GM12801 (cell line): ENCODE data around the gene CUL5.

Experiments
- TF ChIP-seq, protein P1 (sequence below): IDR thresholded peaks from one replicate; pipeline ENCODE4 v1.5.1; 2011; ENCODE audit warnings: control low read depth; ENCODE audit not compliant: insufficient read length; ENCODE audit errors: extremely low read depth

CUL5 gene

DNA sequence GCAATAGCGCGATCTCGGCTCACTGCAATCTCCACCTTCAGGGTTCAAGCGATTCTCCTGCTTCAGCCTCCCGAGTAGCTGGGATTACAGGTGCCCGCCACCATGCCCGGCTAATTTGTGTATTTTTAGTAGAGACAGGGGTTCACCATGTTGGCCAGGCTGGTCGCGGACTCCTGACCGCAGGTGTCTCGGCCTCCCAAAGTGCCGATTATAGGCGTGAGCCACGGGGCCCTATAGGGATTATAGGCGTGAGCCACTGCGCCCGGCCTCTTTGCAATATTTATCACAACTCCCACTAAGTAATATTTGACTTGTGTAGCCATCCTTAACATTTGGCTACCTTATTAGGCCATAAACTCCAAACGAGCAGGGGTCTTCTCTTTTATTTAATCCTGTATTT is 879 bp upstream of the CUL5 start:
- TF ChIP-seq, protein P1, sequence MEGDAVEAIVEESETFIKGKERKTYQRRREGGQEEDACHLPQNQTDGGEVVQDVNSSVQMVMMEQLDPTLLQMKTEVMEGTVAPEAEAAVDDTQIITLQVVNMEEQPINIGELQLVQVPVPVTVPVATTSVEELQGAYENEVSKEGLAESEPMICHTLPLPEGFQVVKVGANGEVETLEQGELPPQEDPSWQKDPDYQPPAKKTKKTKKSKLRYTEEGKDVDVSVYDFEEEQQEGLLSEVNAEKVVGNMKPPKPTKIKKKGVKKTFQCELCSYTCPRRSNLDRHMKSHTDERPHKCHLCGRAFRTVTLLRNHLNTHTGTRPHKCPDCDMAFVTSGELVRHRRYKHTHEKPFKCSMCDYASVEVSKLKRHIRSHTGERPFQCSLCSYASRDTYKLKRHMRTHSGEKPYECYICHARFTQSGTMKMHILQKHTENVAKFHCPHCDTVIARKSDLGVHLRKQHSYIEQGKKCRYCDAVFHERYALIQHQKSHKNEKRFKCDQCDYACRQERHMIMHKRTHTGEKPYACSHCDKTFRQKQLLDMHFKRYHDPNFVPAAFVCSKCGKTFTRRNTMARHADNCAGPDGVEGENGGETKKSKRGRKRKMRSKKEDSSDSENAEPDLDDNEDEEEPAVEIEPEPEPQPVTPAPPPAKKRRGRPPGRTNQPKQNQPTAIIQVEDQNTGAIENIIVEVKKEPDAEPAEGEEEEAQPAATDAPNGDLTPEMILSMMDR = no peak

DNA sequence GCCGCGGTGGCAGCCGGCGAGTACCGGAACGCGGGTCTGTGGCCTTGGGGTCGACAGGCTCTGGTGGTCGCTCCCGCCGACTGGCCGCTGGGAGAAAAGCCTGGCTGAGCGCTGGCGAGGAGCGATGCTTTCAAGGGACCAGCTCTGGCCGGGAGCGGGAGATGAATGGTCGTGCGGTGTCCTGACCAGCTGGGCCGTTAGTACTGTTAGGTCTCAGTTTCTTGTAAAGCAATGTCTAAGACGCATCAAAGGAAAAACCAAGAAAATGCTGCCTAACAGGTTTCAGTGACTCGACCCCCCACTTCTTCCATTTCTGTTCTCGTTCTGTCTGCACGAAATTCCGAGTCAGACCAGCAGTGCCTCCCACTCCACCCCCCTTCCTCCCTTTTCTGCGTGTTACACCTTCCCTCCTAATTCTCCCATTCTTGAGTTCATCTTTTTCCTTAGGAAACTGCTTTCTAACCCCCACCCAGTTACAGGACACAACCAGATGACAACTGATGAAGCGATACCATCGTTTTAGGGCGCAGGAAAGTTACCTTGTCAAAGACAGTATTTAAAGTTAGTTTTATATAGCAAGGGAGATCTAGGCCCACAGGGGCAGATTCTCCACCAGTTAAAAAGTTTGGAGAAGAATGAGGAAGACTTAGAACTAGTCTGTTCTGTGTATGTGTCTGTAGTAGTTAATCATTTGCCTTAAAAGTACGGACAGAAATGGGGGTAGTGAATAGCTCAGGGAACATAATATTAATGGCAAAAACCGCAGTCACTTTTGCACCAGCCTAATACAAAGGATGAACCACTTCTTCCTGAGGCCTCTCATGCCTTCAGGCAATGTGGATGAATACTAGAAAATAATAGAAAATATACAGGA is 1.0 kb downstream of the CUL5 start:
- TF ChIP-seq, protein P1 = no peak

DNA sequence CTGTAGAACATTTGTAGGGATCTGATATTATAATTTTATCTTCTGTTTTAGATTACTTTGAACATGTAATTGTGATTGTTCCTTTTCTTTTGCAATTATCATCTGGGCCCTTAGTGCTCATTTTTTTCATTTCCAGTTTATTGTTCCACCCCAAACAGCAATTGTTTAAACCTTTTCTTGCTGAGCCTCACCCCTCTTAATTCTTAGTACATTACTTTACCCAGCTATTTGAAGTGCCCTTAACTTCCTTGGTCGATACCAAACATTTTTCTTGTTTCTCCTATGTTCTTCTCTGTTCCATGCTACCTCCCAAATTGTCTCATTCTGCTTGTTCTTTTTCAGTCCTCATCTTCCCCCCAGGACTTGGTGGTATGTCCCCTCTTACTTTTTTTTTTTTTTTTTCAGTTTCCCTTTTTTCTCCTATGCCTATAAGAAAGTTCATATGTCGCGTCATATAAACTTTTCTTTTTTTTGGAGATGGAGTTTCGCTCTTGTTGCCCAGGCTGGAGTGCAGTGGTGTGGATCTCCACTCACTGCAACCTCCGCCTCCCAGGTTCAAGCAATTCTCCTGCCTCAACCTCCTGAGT is 3.5 kb downstream of the CUL5 start:
- TF ChIP-seq, protein P1 = no peak

DNA sequence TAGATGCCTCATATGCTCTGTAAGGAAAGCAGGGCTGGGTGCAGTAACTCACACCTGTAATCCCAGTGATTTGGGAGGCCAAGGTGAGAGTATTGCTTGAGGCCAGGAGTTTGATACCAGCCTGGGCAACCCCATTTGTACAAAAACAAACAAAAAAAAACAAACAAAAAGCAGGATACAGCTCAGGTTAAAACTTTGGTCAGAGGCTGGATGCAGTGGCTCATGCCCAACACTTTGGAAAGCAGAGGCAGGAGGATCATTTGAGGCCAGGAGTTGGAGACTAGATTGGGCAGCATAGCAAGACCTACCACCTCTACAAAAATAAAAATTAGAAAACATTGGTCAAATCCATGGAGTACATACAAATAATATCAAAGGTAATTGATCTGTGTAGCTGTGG is 7.9 kb downstream of the CUL5 start:
- TF ChIP-seq, protein P1 = no peak

DNA sequence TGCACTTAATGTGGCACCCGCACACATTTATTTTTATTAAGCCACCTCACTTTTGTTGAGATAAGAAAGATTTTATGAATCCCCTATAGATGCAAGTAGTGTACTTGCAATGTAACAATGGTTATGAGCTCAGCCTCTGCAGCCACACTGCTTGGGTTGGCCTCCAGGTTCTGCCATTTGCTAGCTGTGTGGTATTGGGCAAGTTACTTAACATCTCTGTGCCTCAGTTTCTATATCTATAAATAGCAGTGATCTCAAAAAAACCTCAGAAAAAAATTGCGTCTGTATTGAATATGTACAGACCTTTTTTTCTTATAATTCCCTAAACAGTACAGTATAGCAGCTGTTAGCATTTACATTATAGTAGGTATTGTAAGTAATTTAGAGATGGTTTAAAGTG is 10.0 kb downstream of the CUL5 start:
- TF ChIP-seq, protein P1 = no peak

DNA sequence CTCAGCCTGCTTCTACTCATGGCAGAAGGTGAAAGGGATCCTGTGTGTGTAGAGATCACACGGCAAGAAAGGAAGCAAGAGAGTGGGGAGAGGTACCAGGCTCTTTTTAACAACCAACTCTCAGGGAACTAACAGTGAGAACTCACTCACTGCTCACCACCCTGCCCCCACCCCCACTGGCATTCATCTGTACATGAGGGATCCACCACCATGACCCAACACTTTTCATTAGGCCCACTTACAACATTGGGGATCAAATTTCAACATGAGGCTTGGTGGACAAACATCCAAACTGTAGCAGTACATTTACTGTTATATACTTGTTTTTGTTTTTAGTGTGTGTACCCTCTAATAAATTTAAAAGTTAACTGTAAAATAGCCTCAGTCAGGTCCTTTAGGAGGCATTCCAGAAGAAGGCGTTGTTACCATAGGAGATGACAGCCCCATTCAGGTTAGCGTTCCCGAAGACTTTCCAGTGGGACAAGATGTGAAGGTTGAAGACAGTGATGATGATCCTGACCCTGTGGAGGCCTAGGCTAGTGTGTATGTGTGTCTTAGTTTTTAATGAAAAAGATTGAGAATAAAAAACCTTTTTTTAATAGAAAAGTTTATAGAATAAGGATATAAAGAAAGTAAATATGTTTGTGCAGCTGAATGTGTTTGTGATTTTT is 11.3 kb downstream of the CUL5 start:
- TF ChIP-seq, protein P1 = no peak

DNA sequence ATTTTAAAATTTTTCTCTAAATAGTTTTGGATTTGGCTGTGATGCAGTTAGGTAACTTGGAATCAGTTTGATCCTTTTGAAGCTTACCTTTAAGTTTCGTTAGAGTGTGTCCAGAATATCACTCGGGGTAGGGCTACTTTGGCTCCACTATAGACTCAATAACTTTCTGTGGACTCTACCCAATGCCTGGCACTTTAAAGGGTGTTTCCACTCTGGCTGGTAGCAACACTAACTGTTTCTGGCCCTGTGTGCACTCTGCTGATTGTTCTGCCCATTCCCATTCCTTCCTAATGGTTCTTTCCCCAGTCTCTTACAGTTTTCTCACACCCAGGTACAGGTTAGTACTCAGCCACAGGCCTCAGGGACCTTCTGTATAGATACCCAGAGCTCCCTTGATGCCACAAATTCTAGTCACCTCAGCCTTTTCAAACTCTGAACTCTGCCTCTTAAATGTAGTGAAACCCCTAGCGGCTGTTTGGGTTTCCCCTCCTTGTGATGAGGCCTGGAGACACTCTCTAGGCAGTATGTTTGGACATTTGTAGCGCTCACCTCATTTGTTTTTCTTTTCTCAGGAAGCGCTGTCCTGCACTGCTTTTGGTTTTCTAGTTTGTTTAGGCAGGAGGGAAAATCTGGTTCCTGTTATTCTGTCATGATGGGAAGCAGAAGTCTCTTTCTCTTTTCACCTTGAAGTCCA is 16.8 kb downstream of the CUL5 start:
- TF ChIP-seq, protein P1 = no peak
